ENCODE data around the gene AHRR.

DNA sequence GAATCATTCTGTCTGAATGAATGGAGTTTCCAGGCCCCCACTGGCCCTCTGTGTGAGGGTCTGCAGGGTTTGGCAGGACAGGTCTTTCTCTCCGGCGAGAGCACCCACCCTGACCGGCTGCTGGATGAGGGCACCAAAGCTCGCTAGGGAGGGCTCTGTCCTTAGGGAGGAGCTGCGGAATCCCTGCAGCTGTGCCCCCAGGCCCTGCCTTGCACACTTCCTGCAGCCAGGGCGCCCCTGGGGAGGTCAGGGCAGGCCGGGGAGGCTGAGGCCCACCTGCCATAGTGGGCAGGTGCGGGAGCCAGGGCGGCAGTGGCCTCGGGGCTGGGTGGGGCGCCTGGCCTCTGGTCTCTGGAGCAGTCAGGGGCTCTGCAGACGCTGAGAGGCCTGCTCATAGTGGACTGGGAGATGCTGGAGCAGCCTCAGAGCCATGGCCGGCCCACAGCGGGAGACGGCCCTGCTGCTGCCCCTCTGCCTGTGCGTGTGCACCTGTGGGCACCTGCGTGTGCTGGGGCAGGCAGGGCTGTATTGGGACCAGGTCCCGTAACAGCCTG is 157.5 kb downstream of the AHRR start:
- TF ChIP-seq POLR2A (IDR thresholded peaks at IDR 0.05), result no peak
- TF ChIP-seq, protein P1, sequence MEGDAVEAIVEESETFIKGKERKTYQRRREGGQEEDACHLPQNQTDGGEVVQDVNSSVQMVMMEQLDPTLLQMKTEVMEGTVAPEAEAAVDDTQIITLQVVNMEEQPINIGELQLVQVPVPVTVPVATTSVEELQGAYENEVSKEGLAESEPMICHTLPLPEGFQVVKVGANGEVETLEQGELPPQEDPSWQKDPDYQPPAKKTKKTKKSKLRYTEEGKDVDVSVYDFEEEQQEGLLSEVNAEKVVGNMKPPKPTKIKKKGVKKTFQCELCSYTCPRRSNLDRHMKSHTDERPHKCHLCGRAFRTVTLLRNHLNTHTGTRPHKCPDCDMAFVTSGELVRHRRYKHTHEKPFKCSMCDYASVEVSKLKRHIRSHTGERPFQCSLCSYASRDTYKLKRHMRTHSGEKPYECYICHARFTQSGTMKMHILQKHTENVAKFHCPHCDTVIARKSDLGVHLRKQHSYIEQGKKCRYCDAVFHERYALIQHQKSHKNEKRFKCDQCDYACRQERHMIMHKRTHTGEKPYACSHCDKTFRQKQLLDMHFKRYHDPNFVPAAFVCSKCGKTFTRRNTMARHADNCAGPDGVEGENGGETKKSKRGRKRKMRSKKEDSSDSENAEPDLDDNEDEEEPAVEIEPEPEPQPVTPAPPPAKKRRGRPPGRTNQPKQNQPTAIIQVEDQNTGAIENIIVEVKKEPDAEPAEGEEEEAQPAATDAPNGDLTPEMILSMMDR (IDR thresholded peaks at IDR 0.05), result no peak
